PC-3 (cell line): ENCODE results near the gene P3H3. TPM values are rescaled to one million over a fixed set of nuclear protein-coding genes. Genes with fewer than 3 reads are reported as not detected.

Experiments used
- ATAC-seq: fragments of 200-7000 bp; cut with Tn5 transposase; 2 replicates; pipeline ENCODE4 v1.9.1; 2020; ENCODE audit warnings: mild to moderate bottlenecking, moderate library complexity
- BruUV-seq: library from RNA; stranded (reverse); fragments of 400-500 nt; replicated peaks from 2 replicates; lab custom pipeline; 2021; lab: Mats Ljungman, UMichigan
- CTCF ChIA-PET: fragments of 300-600 bp; sonication (Branson Sonifier 250); formaldehyde crosslinking; loops from one replicate; lab custom pipeline; 2022; ENCODE audit warnings: antibody characterized with exemption; lab: Charles Lee
- POLR2A ChIA-PET: fragments of 300-600 bp; sonication (Branson Sonifier 250); formaldehyde crosslinking; loops from one replicate; lab custom pipeline; 2022; ENCODE audit warnings: antibody characterized with exemption; ENCODE audit not compliant: unreplicated experiment; lab: Charles Lee
- DNase-seq: peaks from one replicate; pipeline ENCODE4 v3.0.0-alpha.2; 2015
- H2AFZ ChIP-seq: fragments of 300-600 bp; sonication (generic); 2 replicates; pipeline ENCODE4 v1.6.0; 2016; ENCODE audit warnings: antibody characterized with exemption, low read length
- H3F3A ChIP-seq: fragments of 300-600 bp; sonication (generic); one replicate; pipeline ENCODE4 v1.6.0; 2017; ENCODE audit warnings: antibody characterized with exemption, low read length, control low read depth, mild to moderate bottlenecking; ENCODE audit not compliant: unreplicated experiment
- H3K27ac ChIP-seq: fragments of 300-600 bp; sonication (generic); 2 replicates; pipeline ENCODE4 v1.5.1; 2016; ENCODE audit warnings: mild to moderate bottlenecking, low read length
- H3K27me3 ChIP-seq: fragments of 300-600 bp; sonication (generic); 2 replicates; pipeline ENCODE4 v1.6.1; 2016; ENCODE audit warnings: low read length, mixed read lengths
- H3K36me3 ChIP-seq: fragments of 300-600 bp; sonication (generic); 2 replicates; pipeline ENCODE4 v1.6.1; 2016; ENCODE audit warnings: low read depth, mixed run types, low read length, mixed read lengths
- H3K4me1 ChIP-seq: fragments of 300-600 bp; sonication (generic); 2 replicates; pipeline ENCODE4 v1.5.1; 2016; ENCODE audit warnings: low read length; ENCODE audit not compliant: insufficient read depth
- H3K4me2 ChIP-seq: fragments of 300-600 bp; sonication (generic); 2 replicates; pipeline ENCODE4 v1.6.0; 2016; ENCODE audit warnings: low read length
- H3K4me3 ChIP-seq: fragments of 300-600 bp; sonication (generic); 2 replicates; pipeline ENCODE4 v1.5.1; 2016; ENCODE audit warnings: mild to moderate bottlenecking, low read length, mixed read lengths
- H3K79me2 ChIP-seq: fragments of 300-600 bp; sonication (generic); 2 replicates; pipeline ENCODE4 v1.6.1; 2017; ENCODE audit warnings: low read length, mixed read lengths
- H3K9ac ChIP-seq: fragments of 300-600 bp; sonication (generic); 2 replicates; pipeline ENCODE4 v1.6.0; 2016; ENCODE audit warnings: mild to moderate bottlenecking, low read length
- H3K9me2 ChIP-seq: fragments of 300-600 bp; sonication (generic); replicated peaks from 2 replicates; pipeline ENCODE4 v1.6.1; 2016; ENCODE audit warnings: mixed run types, low read length, mixed read lengths
- H3K9me3 ChIP-seq: fragments of 300-600 bp; sonication (generic); 2 replicates; pipeline ENCODE4 v1.6.1; 2016; ENCODE audit warnings: low read length, mixed read lengths
- H4K20me1 ChIP-seq: fragments of 300-600 bp; sonication (generic); 2 replicates; pipeline ENCODE4 v1.6.1; 2016; ENCODE audit warnings: low read length, mixed read lengths
- CTCF ChIP-seq: fragments of 300-600 bp; sonication (generic); conservative IDR thresholded peaks from 2 replicates; pipeline ENCODE4 v1.5.1; 2017; ENCODE audit warnings: antibody characterized with exemption, low read depth, mild to moderate bottlenecking, low read length
- EZH2 ChIP-seq: fragments of 300-600 bp; sonication (generic); IDR thresholded peaks from one replicate; pipeline ENCODE4 v1.6.1; 2017; ENCODE audit warnings: antibody characterized with exemption, mild to moderate bottlenecking, low read length; ENCODE audit not compliant: unreplicated experiment
- EZH2phosphoT487 ChIP-seq: fragments of 300-600 bp; sonication (generic); IDR thresholded peaks from 2 replicates; pipeline ENCODE4 v1.6.1; 2018; ENCODE audit warnings: mild to moderate bottlenecking, antibody characterized with exemption, low read length, borderline replicate concordance
- intact Hi-C: fragments of 100-400 bp; cut with micrococcal nuclease; formaldehyde crosslinking; loops from 2 replicates; pipeline ENCODE4 v1.9.0; 2023
- total RNA-seq: library from RNA; depleted of rRNA; stranded (reverse); fragments of >200 nt; gene quantifications from 2 replicates; pipeline ENCODE4 v1.2.3, GENCODE V29; 2014

The P3H3 gene
- total RNA-seq, 1 experiment from 2014 or later, result 9.3 TPM

DNA sequence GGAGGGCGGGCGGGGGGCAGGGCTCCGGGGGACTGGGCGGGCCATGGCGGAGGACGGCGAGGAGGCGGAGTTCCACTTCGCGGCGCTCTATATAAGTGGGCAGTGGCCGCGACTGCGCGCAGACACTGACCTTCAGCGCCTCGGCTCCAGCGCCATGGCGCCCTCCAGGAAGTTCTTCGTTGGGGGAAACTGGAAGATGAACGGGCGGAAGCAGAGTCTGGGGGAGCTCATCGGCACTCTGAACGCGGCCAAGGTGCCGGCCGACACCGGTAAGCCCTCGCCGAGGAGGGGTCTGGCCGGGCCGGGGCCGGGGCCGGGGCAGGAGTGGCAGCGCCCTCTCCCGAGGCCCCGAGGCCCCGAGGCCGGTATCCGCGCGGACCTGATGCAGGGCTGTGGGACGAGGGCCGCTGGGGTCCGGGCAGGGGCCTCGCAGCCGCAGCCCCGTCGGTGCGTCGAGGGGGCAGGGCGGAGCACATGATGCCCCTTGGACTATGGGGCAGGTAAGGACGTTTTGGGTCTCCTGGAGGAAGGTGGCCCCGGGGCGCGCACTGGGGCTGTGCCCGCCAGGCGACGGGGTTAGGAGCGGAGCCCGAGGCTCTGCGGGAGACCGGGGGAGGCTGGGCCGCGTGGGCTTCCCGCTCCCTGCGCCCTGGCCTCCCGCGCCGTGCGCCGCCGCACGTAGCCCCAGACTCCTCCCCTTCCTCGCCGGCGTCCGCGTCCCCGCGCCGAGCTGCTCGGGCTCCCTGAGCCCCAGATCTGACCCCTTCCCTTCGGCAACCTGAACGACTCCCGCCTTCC is 39.4 kb downstream of the P3H3 start, which contains the start of gene TPI1:
TSS of gene TPI1 (plus strand) at position 119 of the 798 bp plus-strand sequence. CDS start at position 155, 36 bp downstream.
- peak within 1 kb of the TSS; percentile 98 for H3K4me2 ChIP-seq
- H3K9me2 ChIP-seq, result no peaks in the 10 kb centered on the region
- intact Hi-C loops, result loop anchor here (5.0 kb wide), 1 partner anchor 60 kb away; the partner anchor contains the start of gene ATN1
- peak within 1 kb of the TSS; percentile 86 for H2AFZ ChIP-seq
- H3K4me3 ChIP-seq, result peak within 1 kb of the TSS; percentile 97
- peaks cover 3% of the 10 kb centered on the region for H3F3A ChIP-seq
- TF ChIP-seq EZH2phosphoT487, result no peak
- no peak for TF ChIP-seq CTCF
- TF ChIP-seq EZH2, result no peak
- POLR2A ChIA-PET, result interaction anchor here (0.7 kb wide), 1 partner anchor 147 kb away, joined by 6 read pairs; no protein-coding TSS in a partner anchor
- H3K27me3 ChIP-seq, result no peaks in the 10 kb centered on the region
- ATAC-seq (peak; percentile 57), DNase-seq (peak; percentile 67)
- peaks cover 38% of the 10 kb centered on the region for H3K4me1 ChIP-seq
- H4K20me1 ChIP-seq, result peaks cover 23% of the 10 kb centered on the region
- peaks cover 27% of the 10 kb centered on the region for H3K36me3 ChIP-seq
- CTCF ChIA-PET, result no interaction called here
- H3K79me2 ChIP-seq, result peaks cover 28% of the 10 kb centered on the region
- H3K27ac ChIP-seq, result peak within 1 kb of the TSS; percentile 56
- no TSS peak for BruUV-seq
- no peaks in the 10 kb centered on the region for H3K9me3 ChIP-seq
- peak within 1 kb of the TSS; percentile 97 for H3K9ac ChIP-seq

DNA sequence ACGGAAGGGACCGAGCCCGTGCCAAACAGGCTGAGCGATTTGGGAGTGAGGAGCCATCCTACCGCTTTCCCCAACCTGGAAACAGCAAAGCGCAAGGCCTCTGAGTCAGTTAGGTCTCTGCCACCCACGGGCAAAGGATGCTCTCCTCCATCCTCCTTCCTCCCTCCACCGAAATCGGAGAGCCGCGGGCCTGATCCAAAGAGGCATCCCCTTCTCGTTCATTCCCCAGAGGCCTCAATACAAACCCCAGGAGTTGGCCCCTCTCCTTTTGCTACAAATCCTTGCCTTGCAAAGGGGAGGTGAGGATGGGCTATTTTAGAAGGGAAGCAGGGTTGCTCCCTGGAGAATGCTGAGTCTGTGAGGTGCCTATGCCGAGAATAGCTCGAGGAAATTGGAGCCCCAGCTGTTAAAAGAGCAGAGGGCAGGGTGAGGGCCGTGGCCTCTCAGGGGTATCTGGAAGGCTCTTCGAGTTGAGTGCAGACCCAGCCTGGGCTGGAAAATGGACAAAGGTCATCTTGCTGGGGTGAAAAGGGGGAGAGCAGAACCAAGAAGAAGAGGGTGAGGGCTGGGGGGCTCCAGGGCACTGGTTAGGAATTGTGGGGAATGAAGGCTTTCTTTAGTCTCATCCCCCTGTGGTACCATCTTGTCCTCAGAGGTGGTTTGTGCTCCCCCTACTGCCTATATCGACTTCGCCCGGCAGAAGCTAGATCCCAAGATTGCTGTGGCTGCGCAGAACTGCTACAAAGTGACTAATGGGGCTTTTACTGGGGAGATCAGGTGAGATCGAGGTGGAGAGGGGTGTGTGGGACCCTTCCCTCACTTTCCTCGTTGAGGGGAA is 40.2 kb downstream of the P3H3 start:
- Histone ChIP-seq H3K27me3 (no peaks in the 10 kb centered on the region), H3F3A (peaks cover 3% of the 10 kb centered on the region), H3K79me2 (peaks cover 28% of the 10 kb centered on the region), H3K27ac (no peak overlapping the region), H3K9me3 (no peaks in the 10 kb centered on the region), H3K9ac (peak overlapping the region; percentile 97), H3K4me3 (peak overlapping the region; percentile 97), H2AFZ (no peak overlapping the region), H3K4me2 (peak overlapping the region; percentile 98), H3K36me3 (peaks cover 25% of the 10 kb centered on the region), H3K4me1 (peaks cover 38% of the 10 kb centered on the region), H3K9me2 (no peaks in the 10 kb centered on the region), H4K20me1 (peaks cover 23% of the 10 kb centered on the region)
- BruUV-seq, result TSS peak; percentile 33
- CTCF ChIA-PET, result interaction anchor here (1.3 kb wide), 1 partner anchor 16 kb away, joined by 4 read pairs; the partner anchor contains the start of gene USP5
- ATAC-seq (no peak), DNase-seq (no peak)
- POLR2A ChIA-PET, result no interaction called here
- intact Hi-C loops, result loop anchor here (5.0 kb wide), 1 partner anchor 59 kb away; the partner anchor contains the start of gene ATN1
- peak; percentile 20; the same call in 1 of the 2 replicates for TF ChIP-seq CTCF
- no peak for TF ChIP-seq EZH2phosphoT487
- no peak for TF ChIP-seq EZH2
